Endothelial cell of umbilical vein (primary cell): ENCODE results near the gene UNC5CL. TPM values are rescaled to one million over a fixed set of nuclear protein-coding genes. Genes with fewer than 3 reads are reported as not detected.

Experiments
- BruUV-seq: library from RNA; stranded (reverse); fragments of 400-500 nt; replicated peaks from 2 replicates; lab custom pipeline; 2021; lab: Mats Ljungman, UMichigan
- CTCF ChIA-PET: fragments of 300-600, 350-600 bp; sonication (Branson Sonifier 250); formaldehyde crosslinking; loops from one replicate; lab custom pipeline; 2021; ENCODE audit warnings: antibody characterized with exemption, inconsistent platforms; lab: Charles Lee
- POLR2A ChIA-PET: fragments of 300-600, 350-600 bp; sonication (Branson Sonifier 250); formaldehyde crosslinking; loops from one replicate; lab custom pipeline; 2021; ENCODE audit warnings: antibody characterized with exemption, inconsistent platforms; lab: Charles Lee
- DNase-seq: peaks from one replicate; pipeline ENCODE4 v3.0.0-alpha.2; 2011; ENCODE audit warnings: low read depth, low spot score
- FAIRE-seq: peaks from 2 replicates; lab custom pipeline; 2011; peaks lifted over from hg19 to GRCh38; lab: Jason Lieb, UNC
- H2AFZ ChIP-seq: 2 replicates; pipeline ENCODE4 v1.6.0; 2012; ENCODE audit warnings: low read depth, low read length, control low read depth, inconsistent platforms
- H3K27ac ChIP-seq: 2 replicates; pipeline ENCODE4 v1.5.1; 2011; ENCODE audit warnings: low read depth, mild to moderate bottlenecking, control low read depth, low read length, moderate library complexity; ENCODE audit not compliant: insufficient read depth
- H3K27me3 ChIP-seq, 2 experiments: 2 replicates each; pipeline versions ENCODE4 v1.6.0 to v1.6.1; 2011; ENCODE audit warnings: low read length in 2 of 2, mixed read lengths in 1 of 2; ENCODE audit not compliant: control insufficient read depth in 2 of 2, insufficient read depth in 2 of 2
- H3K36me3 ChIP-seq, 2 experiments: 2 replicates in 1 of 2; 3 replicates in 1 of 2; pipeline ENCODE4 v1.5.1; 2011; ENCODE audit warnings: low read length in 2 of 2, mild to moderate bottlenecking in 1 of 2, moderate library complexity in 1 of 2; ENCODE audit not compliant: control insufficient read depth in 2 of 2, insufficient read depth in 2 of 2; ENCODE audit errors: extremely low read depth in 1 of 2
- H3K4me1 ChIP-seq: 3 replicates; pipeline ENCODE4 v1.5.1; 2011; ENCODE audit warnings: mild to moderate bottlenecking, low read length; ENCODE audit not compliant: control insufficient read depth, insufficient read depth; ENCODE audit errors: extremely low read depth
- H3K4me2 ChIP-seq: 2 replicates; pipeline ENCODE4 v1.6.1; 2011; ENCODE audit warnings: low read length, control low read depth, mixed read lengths; ENCODE audit not compliant: insufficient read depth
- H3K4me3 ChIP-seq, 3 experiments: fragments of 200-600 bp in 1 of 3; sonication (generic), shearing (Covaris generic) in 1 of 3; replicated peaks in 1 of 3; 2 replicates each; pipeline ENCODE4 v1.5.1; 2011 to 2016; ENCODE audit warnings: control low read depth in 3 of 3, low read length in 3 of 3, mild to moderate bottlenecking in 2 of 3, inconsistent platforms in 1 of 3, low read depth in 1 of 3, moderate library complexity in 1 of 3; ENCODE audit not compliant: insufficient read depth in 1 of 3
- H3K79me2 ChIP-seq: 2 replicates; pipeline ENCODE4 v1.6.0; 2012; ENCODE audit warnings: low read length, inconsistent platforms; ENCODE audit not compliant: control insufficient read depth, insufficient read depth
- H3K9ac ChIP-seq: replicated peaks from 2 replicates; pipeline ENCODE3; 2011; ENCODE audit warnings: low read length, control low read depth; ENCODE audit not compliant: insufficient read depth; ENCODE audit errors: extremely low read depth
- H3K9me1 ChIP-seq: replicated peaks from 3 replicates; pipeline ENCODE4 v1.6.0; 2011; ENCODE audit warnings: mild to moderate bottlenecking, low read length; ENCODE audit not compliant: control insufficient read depth, insufficient read depth; ENCODE audit errors: extremely low read depth
- H3K9me3 ChIP-seq: replicated peaks from 2 replicates; pipeline ENCODE4 v1.5.1; 2012; ENCODE audit warnings: low read length, inconsistent platforms; ENCODE audit not compliant: control insufficient read depth, insufficient read depth
- H4K20me1 ChIP-seq: replicated peaks from 2 replicates; pipeline ENCODE3; 2011; ENCODE audit warnings: mild to moderate bottlenecking, low read length; ENCODE audit not compliant: control insufficient read depth, insufficient read depth; ENCODE audit errors: extremely low read depth
- EZH2 ChIP-seq: IDR thresholded peaks from 2 replicates; pipeline ENCODE4 v1.6.1; 2012; ENCODE audit warnings: borderline replicate concordance, low read depth, mild to moderate bottlenecking, moderate library complexity, low read length, inconsistent platforms; ENCODE audit not compliant: severe bottlenecking
- FOS ChIP-seq: IDR thresholded peaks from 2 replicates; pipeline ENCODE4 v1.6.1; 2011; ENCODE audit warnings: mild to moderate bottlenecking, low read length, moderate library complexity, borderline replicate concordance; ENCODE audit not compliant: insufficient read depth
- GATA2 ChIP-seq: IDR thresholded peaks from 2 replicates; pipeline ENCODE4 v1.7.0; 2011; ENCODE audit warnings: low read depth, mild to moderate bottlenecking, moderate library complexity, mixed read lengths, low read length; ENCODE audit not compliant: insufficient read length, insufficient read depth
- JUN ChIP-seq: IDR thresholded peaks from 2 replicates; pipeline ENCODE4 v1.6.1; 2011; ENCODE audit warnings: borderline replicate concordance, low read depth; ENCODE audit not compliant: insufficient read length, insufficient read depth
- MYC ChIP-seq: IDR thresholded peaks from one replicate; pipeline ENCODE4 v1.6.1; 2011; ENCODE audit warnings: mild to moderate bottlenecking, low read depth, low read length
- POLR2A ChIP-seq: IDR thresholded peaks from 2 replicates; pipeline ENCODE4 v1.6.1; 2012; ENCODE audit warnings: low read depth, mild to moderate bottlenecking, control low read depth, low read length
- POLR2AphosphoS5 ChIP-seq: IDR thresholded peaks from 2 replicates; pipeline ENCODE4 v1.6.1; 2012; ENCODE audit warnings: low read depth, mild to moderate bottlenecking, control low read depth, low read length, moderate library complexity; ENCODE audit not compliant: insufficient read depth
- dilution Hi-C: fragments of 300-500 bp; cut with MboI; formaldehyde crosslinking; loops from one replicate; pipeline ENCODE4 v1.15.0; 2019; ENCODE audit warnings: low sequenced_read_pairs; ENCODE audit not compliant: extremely low pct_ligation_motif_present
- intact Hi-C: fragments of 100-400 bp; cut with micrococcal nuclease; formaldehyde crosslinking; loops from one replicate; pipeline ENCODE4 v1.10.0; 2022
- polyA plus RNA-seq, 4 experiments: library from polyadenylated mRNA; depleted of rRNA in 3 of 4; stranded (reverse) in 3 of 4; unstranded in 1 of 4; fragments of >200 nt; gene quantifications; 2 replicates each; pipeline versions ENCODE4 v1.2.1 to v1.2.3, GENCODE V29; 2011 to 2012; ENCODE audit warnings: missing spikeins in 1 of 4
- total RNA-seq: library from RNA; stranded (reverse); gene quantifications from 2 replicates; pipeline ENCODE4 v1.2.3, GENCODE V29; 2021
- TF ChIP-seq, protein P1 (sequence below): IDR thresholded peaks from 2 replicates; pipeline ENCODE4 v1.6.1; 2011; ENCODE audit not compliant: insufficient read depth, insufficient read length
- TF ChIP-seq, protein P2 (sequence below), 2 donors: IDR thresholded peaks; 1 replicate in 1 of 2; 2 replicates in 1 of 2; pipeline ENCODE4 v1.5.1; 2011; ENCODE audit warnings: low read length in 2 of 2, mild to moderate bottlenecking in 2 of 2, moderate library complexity in 2 of 2, control low read depth in 1 of 2, inconsistent platforms in 1 of 2, low read depth in 1 of 2; ENCODE audit not compliant: insufficient read depth in 1 of 2; ENCODE audit errors: extremely low read depth in 1 of 2

The UNC5CL gene
- total and polyA plus RNA-seq, 2 donors (not counting 3 experiments of a cell fraction or from before 2014, with no cell fraction given): 0.14 to 0.20 TPM

DNA sequence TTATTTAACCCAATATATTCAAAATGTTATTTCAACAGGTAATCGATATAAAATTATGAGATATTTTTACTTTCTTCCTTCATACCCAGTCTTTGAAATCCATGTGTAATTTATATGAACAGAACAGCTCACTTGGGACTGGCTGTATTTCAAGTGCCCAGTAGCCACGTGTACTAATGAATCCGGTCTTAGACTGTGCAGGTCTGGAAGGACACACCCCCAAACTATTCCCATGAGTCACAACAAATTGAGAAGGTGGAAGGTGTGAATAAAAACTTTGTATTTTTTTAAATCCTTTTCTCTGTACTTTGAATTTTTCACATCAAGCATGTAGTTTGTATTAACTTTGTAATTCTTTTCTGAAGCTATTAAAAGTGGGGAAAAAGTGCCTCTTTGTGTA lies 2.8 kb downstream of the UNC5CL start:
- Histone ChIP-seq H3K79me2 (no peaks in the 10 kb centered on the region), H3K36me3 (no peaks in the 10 kb centered on the region), H3K27ac (no peak overlapping the region), H3K9me1 (no peaks in the 10 kb centered on the region), H3K27me3 (peaks cover 0 to 3% of the 10 kb centered on the region in 2 experiments), H2AFZ (no peak overlapping the region), H3K4me3 (no peak overlapping the region), H4K20me1 (no peaks in the 10 kb centered on the region), H3K9me3 (no peaks in the 10 kb centered on the region), H3K4me1 (no peaks in the 10 kb centered on the region), H3K9ac (no peak overlapping the region), H3K4me2 (no peak overlapping the region)
- DNase-seq (no peak), FAIRE-seq (no peak)
- dilution Hi-C loops: no loop called here
- BruUV-seq: no TSS peak
- CTCF ChIA-PET: interaction anchor here (1.0 to 2.7 kb wide), 7 partner anchors 9 to 146 kb away, joined by 3 to 21 read pairs (median 4); no protein-coding TSS in a partner anchor
- intact Hi-C loops: no loop called here
- POLR2A ChIA-PET: no interaction called here
- TF ChIP-seq POLR2A (no peak), JUN (no peak), FOS (no peak), MYC (no peak), GATA2 (no peak), POLR2AphosphoS5 (no peak), EZH2 (no peak)
- TF ChIP-seq, protein P1, sequence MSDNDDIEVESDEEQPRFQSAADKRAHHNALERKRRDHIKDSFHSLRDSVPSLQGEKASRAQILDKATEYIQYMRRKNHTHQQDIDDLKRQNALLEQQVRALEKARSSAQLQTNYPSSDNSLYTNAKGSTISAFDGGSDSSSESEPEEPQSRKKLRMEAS: no peak
- TF ChIP-seq, protein P2, sequence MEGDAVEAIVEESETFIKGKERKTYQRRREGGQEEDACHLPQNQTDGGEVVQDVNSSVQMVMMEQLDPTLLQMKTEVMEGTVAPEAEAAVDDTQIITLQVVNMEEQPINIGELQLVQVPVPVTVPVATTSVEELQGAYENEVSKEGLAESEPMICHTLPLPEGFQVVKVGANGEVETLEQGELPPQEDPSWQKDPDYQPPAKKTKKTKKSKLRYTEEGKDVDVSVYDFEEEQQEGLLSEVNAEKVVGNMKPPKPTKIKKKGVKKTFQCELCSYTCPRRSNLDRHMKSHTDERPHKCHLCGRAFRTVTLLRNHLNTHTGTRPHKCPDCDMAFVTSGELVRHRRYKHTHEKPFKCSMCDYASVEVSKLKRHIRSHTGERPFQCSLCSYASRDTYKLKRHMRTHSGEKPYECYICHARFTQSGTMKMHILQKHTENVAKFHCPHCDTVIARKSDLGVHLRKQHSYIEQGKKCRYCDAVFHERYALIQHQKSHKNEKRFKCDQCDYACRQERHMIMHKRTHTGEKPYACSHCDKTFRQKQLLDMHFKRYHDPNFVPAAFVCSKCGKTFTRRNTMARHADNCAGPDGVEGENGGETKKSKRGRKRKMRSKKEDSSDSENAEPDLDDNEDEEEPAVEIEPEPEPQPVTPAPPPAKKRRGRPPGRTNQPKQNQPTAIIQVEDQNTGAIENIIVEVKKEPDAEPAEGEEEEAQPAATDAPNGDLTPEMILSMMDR (IDR thresholded peaks at IDR 0.05; ENCODE audit: extremely low read depth in 1 of 2, insufficient read depth in 1 of 2, low read depth in 1 of 2, low read length in 2 of 2): no peak
